HG03135 (cell line): ENCODE measurements around the gene MDK.

ENCODE experiments used
- ATAC-seq: cut with Tn5 transposase; IDR thresholded peaks from one replicate; pipeline ENCODE4 v1.9.1; 2021; ENCODE audit warnings: mild to moderate bottlenecking, moderate library complexity; ENCODE audit not compliant: unreplicated experiment

MDK gene, protein sequence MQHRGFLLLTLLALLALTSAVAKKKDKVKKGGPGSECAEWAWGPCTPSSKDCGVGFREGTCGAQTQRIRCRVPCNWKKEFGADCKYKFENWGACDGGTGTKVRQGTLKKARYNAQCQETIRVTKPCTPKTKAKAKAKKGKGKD

DNA sequence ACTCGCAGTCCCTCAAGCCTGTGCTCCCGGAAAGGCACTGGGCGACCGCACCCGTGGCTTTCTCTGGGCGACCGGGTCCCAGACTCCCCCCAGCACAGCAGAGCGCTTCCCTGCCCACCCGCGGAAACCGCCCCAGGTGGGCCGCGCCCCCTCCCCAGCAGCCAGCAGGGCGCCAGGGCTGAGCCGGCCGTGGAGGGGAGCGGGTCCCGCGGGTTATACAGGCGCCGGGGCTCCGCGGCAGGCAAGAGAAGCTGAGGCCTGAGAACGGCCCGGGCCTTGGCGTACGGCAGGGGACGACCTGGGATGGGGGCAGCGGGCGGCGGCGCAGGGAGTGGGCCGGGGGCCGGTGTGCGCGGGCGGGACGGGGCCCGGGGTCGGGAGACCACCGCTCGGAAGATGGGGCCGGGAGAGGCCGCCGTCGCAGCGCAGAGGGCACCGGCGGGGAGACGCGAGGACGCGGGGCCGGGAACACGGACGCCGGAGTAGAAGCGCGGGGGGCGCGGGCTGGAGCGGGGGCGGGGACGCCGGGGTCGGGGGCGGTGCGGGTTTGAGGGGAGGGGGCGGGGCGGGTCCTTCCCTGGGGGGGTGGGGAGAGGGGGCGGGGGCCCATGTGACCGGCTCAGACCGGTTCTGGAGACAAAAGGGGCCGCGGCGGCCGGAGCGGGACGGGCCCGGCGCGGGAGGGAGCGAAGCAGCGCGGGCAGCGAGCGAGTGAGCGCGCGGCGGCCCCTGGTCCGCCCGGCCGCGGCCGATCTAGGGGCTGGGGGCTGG lies at the start of gene MDK:
Gene MDK (plus strand): TSS at position 622 of the 771 bp plus-strand sequence. CDS start 389 bp downstream, outside the sequence.
- ATAC-seq: no peak

DNA sequence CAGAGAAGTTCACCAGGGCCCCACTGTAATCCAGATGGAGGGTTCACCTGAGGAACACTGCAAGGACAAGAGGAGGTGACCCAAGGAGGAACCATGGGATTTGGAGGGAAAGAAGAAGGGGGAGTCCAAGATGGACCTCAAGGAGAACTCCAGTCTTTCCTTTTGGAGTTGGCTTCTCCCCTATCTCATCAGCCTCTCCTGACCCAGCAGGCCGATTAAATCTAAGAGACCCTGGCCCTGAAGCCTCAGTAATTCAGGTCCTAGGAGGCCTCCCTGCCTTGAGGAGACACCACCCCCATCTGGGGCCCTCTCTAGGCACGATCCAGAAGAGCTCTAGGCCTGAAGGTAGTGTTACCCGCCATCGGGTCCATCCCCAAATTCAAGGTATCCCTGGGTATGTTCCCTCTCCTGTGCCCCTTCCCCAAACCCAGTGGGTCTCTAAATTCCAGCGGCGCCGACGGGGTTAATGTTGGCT lies 49.3 kb upstream of the MDK start:
- ATAC-seq: no peak

DNA sequence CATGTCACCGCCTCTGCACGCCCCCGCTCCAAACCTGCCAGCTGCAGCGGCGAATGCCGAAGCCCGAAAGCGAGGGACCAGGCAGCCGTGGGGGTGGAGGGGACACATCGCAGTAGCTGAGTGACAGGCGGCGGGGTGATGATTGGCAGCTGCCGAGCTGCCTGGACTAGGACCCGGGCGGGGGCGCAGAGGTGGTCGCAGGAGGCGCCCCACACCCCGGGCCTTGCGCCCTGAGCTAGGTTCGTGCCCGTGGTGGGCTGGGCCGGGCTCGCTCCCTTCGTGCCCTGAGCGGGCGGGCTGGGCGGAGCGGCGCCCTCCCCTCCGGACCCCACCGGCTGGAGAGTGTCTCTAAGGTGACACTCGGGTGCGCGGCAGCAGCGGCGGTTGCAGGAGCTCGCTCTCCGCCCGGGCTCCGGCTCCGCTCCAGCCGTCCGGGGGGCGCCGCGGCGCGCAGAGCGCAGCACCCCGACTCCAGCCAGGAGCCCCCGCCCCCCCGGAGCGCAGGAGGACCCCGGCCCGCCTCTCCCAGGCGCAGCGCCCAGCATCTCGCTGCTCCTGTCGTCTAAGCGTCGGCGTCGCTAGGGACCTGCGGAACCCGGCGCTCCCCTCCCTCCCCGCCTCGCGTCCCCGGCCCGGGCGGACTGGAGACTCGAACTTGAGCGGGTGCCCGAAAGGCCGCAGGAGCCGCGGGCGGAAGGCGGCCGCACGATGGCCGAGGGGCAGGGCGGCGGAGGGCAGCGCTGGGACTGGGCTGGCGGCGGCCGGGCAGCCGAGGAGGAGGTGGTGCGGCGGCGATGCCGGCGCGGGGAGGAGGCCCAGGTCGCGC lies 48.7 kb upstream of the MDK start:
- no peak for ATAC-seq

DNA sequence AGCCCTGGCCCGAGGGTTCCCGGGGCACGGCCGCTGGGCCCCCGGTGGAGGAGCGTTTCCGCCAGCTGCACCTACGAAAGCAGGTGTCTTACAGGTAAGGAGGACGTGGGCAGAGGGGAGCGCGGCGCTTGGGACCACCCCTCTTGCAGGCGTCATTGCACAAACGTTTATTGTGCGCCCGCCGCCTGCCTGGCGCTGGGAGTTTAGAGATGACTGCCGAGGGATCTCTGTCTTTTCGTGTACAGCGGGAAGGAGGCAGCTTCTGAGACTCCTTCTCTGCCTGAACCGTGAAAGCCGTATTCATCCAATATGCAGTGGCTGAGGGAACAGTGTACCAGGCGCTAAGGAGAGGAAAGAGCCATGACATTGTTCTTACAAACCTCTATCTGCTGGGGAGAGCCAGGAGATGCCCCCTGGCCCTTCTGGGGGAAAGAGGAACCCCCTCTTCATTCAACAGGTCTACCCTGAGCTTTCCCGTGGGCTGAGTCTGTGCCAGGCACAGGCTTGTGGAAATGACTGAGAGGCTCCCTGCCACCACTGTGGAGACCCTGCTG lies 48.0 kb upstream of the MDK start:
- no peak for ATAC-seq

DNA sequence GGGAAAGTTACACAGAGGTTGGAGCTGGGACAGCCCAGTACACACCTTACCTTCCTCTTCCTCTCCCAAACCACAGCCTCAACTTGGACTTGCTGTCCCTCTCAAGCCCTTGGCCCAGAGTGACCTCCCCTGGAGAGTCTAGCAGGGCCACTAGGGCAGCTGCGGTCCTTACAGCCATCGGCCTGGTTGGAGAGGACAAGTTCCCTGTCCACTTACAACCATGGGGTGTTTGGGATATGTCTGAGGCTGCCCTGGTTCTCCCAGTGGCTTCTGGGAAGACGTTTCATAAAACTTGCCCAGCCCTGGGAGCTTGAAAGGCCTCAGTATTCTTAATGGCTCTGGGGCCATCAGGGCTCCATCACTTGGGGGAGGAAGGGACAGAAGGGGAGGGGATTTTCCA lies 47.3 kb upstream of the MDK start:
- ATAC-seq: no peak

DNA sequence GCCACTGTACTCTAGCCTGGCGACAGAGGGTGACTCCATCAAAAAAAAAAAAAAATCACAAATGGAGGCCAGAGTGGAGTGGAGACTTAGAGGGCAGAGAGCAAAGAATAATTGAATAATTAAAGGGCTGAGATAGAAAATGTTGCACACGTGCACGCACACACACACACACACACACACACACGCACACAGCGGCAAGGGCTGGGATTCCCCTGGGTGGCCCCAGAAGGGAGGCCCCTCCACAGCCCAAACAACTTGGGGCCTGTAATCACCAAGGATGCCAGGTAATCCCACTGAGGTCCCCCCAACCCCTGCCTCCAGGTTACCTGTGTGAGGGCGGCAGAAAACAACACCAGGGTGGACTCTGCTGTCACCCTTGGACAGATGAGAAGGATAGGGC lies 46.2 kb upstream of the MDK start:
- ATAC-seq: no peak

DNA sequence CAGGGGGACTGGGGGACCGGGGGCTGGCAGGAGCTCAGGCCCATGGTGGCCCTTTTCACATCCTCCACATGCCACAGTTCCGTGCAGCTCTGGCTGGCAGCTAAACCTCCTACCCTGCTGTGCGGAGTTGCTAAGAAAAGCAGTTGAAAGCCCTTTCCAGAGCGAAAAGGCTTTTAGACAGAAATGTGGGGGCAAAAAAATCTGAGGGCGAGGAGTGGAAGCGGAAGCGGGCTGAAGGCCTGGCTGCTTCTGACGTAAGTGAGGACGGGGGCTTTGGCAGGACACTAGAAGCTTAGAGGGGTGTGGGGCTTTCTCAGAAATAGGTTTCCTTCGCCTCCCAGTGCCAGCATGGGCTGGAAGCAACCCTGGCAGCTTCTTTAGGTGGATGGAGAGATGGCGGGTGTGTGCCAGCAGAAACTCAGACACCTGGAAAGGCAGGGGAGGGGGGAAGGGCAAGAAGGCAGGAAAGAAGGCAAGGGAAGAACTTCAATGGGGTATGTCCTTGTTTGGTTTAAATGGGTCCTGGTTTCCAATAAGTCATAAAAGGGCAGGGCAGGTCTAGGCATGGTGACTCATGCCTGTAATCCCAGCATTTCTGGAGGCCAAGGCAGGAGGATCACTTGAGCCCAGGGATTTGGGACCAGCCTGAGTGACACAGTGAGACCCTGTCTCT lies 45.4 kb upstream of the MDK start:
- no peak for ATAC-seq

DNA sequence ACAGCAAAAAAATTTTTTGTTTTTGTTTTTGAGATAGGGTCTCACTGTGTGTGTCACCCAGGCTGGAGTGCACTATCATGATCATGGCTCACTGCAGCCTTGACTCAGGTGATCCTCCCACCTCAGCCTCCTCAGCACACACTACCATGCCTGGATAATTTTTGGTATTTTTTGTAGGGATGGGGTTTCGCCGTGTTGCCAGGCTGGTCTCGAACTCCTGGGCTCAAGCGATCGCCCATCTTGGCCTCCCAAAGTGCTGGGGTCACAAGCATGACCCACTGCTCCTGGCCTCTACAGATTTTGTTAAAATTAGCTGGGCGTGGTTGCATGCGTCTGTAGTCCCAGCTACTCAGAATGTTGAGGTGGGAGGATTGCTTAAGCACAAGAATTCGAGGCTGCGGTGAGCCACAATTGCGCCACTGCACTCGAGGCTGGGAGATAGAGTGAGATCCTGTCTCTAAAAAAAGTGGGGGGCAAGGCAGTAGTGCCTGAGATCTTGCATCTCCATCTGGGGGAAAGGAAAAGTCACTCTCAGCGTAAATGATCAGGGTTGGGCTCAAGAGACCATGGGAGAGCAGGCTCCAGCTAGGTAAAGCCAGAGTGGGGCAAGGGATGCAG lies 44.8 kb upstream of the MDK start:
- ATAC-seq: no peak

DNA sequence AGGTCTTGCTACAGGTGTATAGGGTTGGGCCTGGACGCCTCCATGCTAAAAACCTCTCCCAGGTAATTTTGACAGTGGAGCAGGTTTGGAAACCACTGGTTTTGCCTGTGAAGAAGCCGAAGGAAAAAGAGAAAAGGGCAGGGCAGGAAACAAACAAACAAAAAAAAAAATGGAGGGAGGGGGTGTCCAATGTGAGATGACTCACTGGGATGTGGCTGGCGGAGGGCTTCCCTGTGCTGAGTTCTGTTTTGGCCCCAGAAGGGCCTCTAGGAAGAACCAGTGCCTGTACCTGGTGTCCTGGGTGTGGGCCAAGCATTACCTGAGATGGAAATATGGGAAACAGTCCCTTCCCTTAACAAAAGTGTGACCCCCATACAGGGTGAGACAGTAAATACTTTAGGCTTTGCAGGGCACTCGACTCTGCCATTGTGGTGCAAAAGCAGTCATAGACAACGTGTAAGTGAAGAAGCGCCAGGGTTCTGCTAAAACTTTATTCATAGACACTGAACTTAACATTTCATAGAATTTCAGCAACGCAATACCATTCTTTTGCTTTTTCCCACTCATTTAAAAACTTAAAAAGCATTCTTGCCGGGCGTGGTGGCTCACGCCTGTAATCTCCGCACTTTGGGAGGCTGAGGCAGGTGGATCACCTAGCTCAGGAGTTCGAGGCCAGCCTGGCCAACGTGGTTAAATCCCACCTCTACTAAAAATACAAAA lies 43.7 kb upstream of the MDK start:
- no peak for ATAC-seq

DNA sequence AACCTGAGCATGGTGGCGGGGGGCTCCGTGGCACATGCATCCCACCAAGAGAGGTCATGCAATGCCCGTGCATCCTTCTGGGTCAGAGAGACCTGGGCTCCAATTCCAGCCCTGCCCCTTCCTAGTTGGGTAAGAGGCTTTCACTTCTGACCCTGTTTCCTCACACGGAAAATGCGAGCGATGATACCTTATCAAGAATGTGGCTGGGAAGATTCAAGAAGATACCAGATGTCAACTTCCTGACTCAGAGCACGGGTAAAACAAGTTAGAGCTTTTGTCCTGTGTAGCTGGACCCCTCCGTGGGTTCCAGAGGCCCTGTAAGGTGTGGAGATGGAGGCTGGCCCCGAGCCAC lies 42.9 kb upstream of the MDK start:
- ATAC-seq: no peak

DNA sequence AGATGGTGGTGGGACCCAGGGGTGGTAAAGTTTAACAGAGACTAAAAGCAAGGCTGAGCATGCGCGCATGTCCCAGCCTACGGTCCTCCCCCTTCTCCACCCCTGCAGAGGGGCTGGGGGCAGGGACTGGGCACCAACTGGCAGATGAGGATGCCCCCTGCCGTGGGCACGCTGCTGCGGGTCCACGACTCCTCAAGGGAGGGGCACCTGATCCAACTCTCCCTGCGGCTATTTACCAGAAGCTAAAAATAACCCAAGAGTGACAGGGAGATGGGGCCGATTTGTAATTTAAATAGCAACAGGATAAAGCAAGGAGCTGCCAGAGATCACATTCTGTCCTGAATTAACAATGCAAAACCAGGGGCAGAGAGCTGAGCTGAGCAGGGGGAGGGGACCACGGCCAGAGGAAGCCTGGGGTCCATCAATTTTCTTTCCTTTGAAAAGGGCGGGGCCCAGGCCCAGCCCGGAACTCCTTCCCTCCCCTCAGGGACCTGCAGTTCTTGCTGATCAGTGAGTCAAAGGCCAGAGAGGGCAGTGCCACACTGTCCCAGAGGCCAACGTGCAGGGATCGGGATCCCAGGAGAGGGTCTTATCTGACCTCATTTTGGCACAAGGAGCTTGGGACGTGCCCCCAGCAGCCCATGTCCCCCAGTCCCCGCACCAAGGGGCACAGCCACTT lies 42.3 kb upstream of the MDK start:
- no peak for ATAC-seq

DNA sequence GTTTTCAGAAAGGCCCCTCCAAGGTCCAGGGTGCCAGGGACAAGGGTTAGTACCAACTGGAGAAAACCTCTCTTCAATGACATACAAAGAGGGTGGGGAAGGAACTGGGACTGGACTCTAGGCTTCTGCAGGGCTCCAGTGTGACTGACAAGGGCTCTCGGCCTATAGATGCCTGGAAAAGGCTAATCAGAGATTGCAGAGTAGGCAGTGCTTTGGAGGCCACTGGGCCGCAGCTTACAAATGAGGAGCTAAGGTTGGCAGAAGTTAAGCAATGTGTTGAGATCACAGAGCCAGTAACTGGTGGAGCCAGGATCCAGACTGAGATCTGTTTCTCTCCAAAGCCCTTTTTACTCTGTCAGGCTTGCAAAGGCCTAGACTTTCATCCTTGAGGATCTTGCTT lies 41.7 kb upstream of the MDK start:
- no peak for ATAC-seq

DNA sequence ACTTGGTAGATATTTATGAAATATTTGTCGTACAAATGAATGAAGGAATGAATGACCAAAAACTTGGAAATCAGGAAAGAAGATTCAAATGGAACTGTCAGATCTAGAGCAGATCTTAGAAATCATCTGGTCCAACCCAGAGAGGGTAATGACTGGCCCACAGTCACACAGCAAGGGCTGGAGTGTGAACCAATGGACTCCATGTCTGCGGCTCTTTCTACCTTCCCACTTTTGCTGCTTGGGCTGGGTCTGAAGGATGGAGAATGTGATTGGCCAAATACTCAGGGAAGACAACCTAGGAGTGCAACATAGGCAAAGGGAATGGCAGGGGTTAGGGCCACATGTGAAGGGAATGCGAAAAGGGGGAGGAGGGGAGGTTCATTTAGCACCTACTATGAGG lies 40.0 kb upstream of the MDK start:
- ATAC-seq: no peak

DNA sequence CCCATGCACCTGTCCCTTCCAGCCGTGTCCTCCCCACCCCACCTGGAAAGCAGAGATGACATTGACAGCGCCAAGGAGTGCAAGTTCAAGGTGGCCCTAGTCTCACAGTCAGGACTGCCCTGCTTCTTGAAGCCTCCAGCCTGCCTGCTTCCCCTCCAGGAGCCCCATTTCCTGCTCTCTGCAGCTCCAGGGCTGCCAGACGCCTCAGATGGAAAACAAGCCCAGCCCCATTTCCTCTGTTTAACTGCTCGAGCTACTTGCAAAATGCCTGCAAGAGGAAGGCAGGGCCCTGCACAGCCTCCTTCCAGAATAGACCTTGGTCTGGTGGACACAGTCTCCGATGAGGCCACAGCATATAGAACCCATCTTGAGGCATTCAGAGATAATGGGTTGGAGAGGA lies 39.2 kb upstream of the MDK start:
- no peak for ATAC-seq

DNA sequence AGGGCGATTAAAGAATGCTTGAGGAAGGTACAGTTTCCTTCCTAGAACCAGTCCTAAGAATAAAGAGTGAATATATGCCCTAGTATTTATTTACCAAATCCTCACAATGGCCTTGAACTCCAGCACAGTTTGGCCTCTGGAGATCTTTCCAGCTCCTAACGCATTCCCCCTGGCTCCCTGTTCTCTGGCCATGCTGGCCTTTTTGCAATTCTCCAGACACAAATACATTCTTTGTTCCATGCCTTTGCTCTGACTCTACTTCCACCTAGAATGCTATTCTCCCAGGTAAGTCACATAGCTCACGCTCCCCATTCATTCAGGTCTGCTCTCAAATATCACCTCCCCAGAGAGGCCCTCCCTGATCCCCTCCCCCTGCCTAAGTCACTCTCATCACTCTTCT lies 37.9 kb upstream of the MDK start:
- no peak for ATAC-seq

DNA sequence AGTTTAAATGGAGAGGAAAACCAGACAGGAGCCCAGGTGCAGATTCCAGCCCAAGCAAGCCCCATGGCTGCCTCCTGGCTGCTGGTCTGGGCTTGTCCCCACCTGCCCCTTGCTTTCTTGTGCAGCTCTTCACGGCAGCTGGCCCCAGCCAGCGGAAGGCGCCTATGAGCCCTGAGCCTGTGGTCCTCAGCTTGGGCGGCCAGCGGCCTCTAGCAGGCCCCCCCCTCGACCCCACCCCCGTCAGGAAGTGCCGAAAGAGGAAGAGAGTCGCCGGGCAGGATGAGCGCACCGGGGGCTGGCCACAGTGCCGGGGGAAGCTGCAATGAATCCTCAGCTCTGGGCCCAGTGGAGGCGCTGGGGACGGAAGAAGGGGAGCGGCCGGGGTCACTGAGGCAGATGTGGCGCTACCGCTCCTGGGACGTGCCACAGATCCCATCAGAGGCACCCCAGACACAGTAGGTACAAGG lies 36.3 kb upstream of the MDK start:
- no peak for ATAC-seq

DNA sequence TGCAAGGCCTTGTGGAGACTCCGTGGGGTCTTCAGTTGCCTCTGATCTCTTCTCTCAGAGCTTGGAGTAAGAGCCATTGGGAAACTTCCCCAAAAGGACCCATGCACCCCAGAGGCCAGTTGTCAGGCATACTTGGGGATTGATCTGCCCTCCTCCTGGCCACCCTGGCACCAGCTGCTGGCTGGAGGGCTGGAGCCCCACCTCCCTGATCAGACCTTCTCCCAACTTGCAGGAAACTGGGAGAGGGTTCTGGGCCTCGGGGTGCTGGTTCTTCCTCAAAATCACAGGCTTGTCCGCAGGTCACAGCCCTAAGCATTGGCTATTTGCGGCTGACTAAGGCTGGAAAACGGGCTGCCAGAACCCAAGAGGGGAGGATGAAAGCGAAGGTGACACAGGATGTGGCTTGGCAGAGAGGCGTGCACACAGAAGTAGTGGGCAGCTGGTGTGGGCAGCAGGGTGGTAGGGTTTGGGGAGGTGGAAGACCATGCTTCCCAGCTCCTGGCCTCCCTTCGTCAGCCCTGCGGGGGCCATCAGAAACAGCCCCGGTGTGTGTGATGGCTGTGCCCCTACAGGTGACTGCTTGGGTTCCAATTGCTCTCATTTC lies 35.5 kb upstream of the MDK start:
- ATAC-seq: no peak

DNA sequence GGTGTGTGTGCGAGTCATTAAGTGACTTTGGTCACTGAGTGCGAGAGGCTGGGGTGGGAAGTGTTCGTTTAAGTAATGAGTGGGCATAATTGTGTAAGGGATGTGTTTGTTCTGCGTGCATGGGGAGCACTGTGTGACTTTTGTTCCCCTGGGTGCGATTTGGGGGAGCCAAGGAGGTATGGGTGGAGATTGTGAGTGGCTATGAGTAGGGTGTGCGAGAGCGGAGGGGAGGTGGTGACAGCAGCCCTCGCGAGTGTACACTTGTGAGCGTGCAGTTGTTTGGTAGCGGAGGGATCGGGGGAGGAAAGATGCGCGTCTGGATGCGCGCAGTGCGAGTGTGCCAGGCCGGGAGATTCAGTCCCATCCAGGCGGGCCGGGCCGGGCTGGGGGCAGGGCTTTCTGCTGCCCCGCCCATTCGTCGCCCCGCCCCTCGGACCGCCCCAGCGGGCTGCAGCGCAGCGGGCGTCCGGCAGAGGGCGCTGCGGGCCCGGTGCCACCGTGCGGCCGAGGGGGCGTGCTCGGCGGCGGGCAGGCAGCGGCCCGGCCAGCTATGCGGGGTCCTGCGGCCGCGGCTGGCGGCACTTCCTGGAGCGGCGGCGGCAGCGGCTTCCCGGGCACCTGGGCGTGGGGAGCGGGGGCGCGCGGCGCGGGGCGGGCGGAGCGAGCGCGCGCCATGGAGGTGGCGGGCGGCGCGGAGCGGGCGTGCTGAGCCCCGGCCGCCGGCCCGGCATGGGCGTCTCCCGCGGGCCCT lies 34.4 kb upstream of the MDK start, which contains the start of gene DGKZ:
Gene DGKZ (plus strand): TSS at position 578 of the 751 bp plus-strand sequence. CDS start 197 bp downstream, outside the sequence.
- ATAC-seq: peak; percentile 57
